Measurements from ENCODE around the gene ZFHX3. TPM values are rescaled to one million over a fixed set of nuclear protein-coding genes. Genes with fewer than 3 reads are reported as not detected.

The ZFHX3 gene
- total and polyA plus RNA-seq, 2 of the 8 experiments (the other 6 are each of a cell fraction or from before 2014, with no cell fraction given) = 0.08 to 0.99 TPM

GRCh38 chr16:73047536-73048291 is at the start of gene ZFHX3 (continued):
- TF ChIP-seq RXRA (IDR thresholded peaks at IDR 0.05; ENCODE audit: insufficient read depth, low read depth, low read length) (no peak), RAD21 (IDR thresholded peaks at IDR 0.05 in 1 of 2, conservative IDR thresholded peaks at IDR 0.05 in 1 of 2; ENCODE audit: low read depth in 2 of 2, low read length in 2 of 2) (peak; percentile 31 to 47; a peak in 3 of 4 replicates), TAF7 (optimal IDR thresholded peaks at IDR 0.05; ENCODE audit: borderline replicate concordance, low read depth, low read length) (no peak), TAF1 (IDR thresholded peaks at IDR 0.05; ENCODE audit: low read depth, low read length) (no peak)
